Natural killer cell (primary cell): ENCODE data around the gene C1QL1. TPM values are rescaled to one million over a fixed set of nuclear protein-coding genes. Genes with fewer than 3 reads are reported as not detected.

Experiments used
- ATAC-seq, 3 donors: fragments of 150-1000 bp in 2 of 3; fragments of 200-7000 bp in 1 of 3; cut with Tn5 transposase; 1 replicate in 1 of 3; 2 replicates in 2 of 3; pipeline ENCODE4 v1.10.0; 2021; ENCODE audit warnings: mild to moderate bottlenecking in 2 of 3, moderate library complexity in 2 of 3
- DNase-seq, 2 donors: peaks; one replicate each; pipeline versions ENCODE4 v3.0.0 to v3.0.0-alpha.2; 2013 to 2021; ENCODE audit warnings: mixed read lengths in 1 of 2
- H3K27ac ChIP-seq: one replicate; pipeline ENCODE4 v1.5.1; 2013; ENCODE audit warnings: mild to moderate bottlenecking, low read length
- H3K27me3 ChIP-seq: one replicate; pipeline ENCODE4 v1.6.1; 2013; ENCODE audit warnings: low read length; ENCODE audit not compliant: control insufficient read depth, insufficient read depth
- H3K36me3 ChIP-seq: one replicate; pipeline ENCODE4 v1.6.1; 2013; ENCODE audit warnings: low read length; ENCODE audit not compliant: control insufficient read depth, insufficient read depth
- H3K4me1 ChIP-seq: one replicate; pipeline ENCODE4 v1.6.1; 2013; ENCODE audit warnings: low read length; ENCODE audit not compliant: control insufficient read depth, insufficient read depth
- H3K4me3 ChIP-seq: one replicate; pipeline ENCODE4 v1.5.1; 2013; ENCODE audit warnings: low read length
- H3K9me3 ChIP-seq: one replicate; pipeline ENCODE4 v1.6.1; 2013; ENCODE audit warnings: low read length; ENCODE audit not compliant: control insufficient read depth, insufficient read depth
- H3K27ac Mint-ChIP-seq, 2 donors: one replicate each; pipeline ENCODE4 v1.8.0; 2022; ENCODE audit warnings: mild to moderate bottlenecking in 2 of 2, mixed read lengths in 2 of 2, moderate library complexity in 1 of 2
- H3K27me3 Mint-ChIP-seq, 2 donors: one replicate each; pipeline ENCODE4 v1.8.0; 2022; ENCODE audit warnings: low read depth in 2 of 2, mixed read lengths in 2 of 2
- H3K36me3 Mint-ChIP-seq: one replicate; pipeline ENCODE4 v1.8.0; 2022; ENCODE audit warnings: mixed read lengths
- H3K4me1 Mint-ChIP-seq, 2 donors: one replicate each; pipeline ENCODE4 v1.8.0; 2022; ENCODE audit warnings: mixed read lengths in 2 of 2
- H3K4me3 Mint-ChIP-seq: one replicate; pipeline ENCODE4 v1.8.0; 2022; ENCODE audit warnings: mild to moderate bottlenecking, moderate library complexity, mixed read lengths
- H3K9me3 Mint-ChIP-seq, 2 donors: one replicate each; pipeline ENCODE4 v1.8.0; 2022; ENCODE audit warnings: mixed read lengths in 2 of 2
- WGBS: methylation state at CpG from one replicate; pipeline ENCODE4 v1.1.7; 2013; ENCODE audit warnings: missing lambda C conversion rate; ENCODE audit not compliant: insufficient coverage; 5-methylcytosine and 5-hydroxymethylcytosine counted together
- intact Hi-C: fragments of 100-400 bp; cut with micrococcal nuclease; formaldehyde crosslinking; loops from one replicate; pipeline ENCODE4 v1.14.2; 2022
- total RNA-seq, 4 donors: library from RNA; stranded (reverse); fragments of 120-200 nt in 1 of 4; gene quantifications; one replicate each; pipeline versions ENCODE4 v1.2.3 to v1.2.4, GENCODE V29; 2013 to 2022
- TF ChIP-seq, protein P1 (sequence below): fragments of 200-600 bp; IDR thresholded peaks from one replicate; pipeline ENCODE4 v1.8.0; 2022; ENCODE audit warnings: antibody characterized with exemption

Gene C1QL1
- total RNA-seq, 3 donors from 2014 or later (not counting 1 experiment from before 2014, with no cell fraction given) = not detected

DNA sequence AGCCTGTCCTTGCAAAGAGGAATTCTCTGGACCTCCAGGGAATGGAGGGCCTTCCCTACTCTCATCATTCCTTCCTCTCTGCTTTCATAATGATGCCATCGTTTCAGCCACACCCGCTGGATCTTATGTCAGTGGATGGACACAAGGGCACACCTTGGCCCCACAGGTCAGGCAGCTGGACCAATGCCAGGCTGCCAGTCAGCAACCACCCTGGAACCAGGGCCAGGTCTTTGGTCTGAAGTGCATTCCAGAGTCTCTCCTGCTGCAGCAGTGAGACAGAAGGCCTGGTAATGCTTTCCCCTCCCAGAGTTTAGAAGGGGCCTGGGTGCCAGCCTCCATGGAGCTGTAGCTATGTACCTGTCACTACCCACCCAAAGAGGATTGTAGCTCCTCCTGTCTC, 7.4 kb downstream of the C1QL1 start:
- Histone ChIP-seq H3K9me3 (peaks cover under 1% of the 10 kb centered on the region), H3K27me3 (peaks cover 29% of the 10 kb centered on the region), H3K27ac (no peak overlapping the region), H3K36me3 (no peaks in the 10 kb centered on the region), H3K4me3 (no peak overlapping the region), H3K4me1 (peaks cover 4% of the 10 kb centered on the region)
- peaks cover 0 to 5% of the 10 kb centered on the region in 2 donors for H3K4me1 Mint-ChIP-seq
- DNase-seq (no peak), ATAC-seq (no peak)
- H3K27ac Mint-ChIP-seq = no peak overlapping the region
- WGBS = 96% methylated on average over 2 of the region's 2 CpGs
- TF ChIP-seq, protein P1, sequence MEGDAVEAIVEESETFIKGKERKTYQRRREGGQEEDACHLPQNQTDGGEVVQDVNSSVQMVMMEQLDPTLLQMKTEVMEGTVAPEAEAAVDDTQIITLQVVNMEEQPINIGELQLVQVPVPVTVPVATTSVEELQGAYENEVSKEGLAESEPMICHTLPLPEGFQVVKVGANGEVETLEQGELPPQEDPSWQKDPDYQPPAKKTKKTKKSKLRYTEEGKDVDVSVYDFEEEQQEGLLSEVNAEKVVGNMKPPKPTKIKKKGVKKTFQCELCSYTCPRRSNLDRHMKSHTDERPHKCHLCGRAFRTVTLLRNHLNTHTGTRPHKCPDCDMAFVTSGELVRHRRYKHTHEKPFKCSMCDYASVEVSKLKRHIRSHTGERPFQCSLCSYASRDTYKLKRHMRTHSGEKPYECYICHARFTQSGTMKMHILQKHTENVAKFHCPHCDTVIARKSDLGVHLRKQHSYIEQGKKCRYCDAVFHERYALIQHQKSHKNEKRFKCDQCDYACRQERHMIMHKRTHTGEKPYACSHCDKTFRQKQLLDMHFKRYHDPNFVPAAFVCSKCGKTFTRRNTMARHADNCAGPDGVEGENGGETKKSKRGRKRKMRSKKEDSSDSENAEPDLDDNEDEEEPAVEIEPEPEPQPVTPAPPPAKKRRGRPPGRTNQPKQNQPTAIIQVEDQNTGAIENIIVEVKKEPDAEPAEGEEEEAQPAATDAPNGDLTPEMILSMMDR = no peak
- H3K27me3 Mint-ChIP-seq = peaks cover 46 to 48% of the 10 kb centered on the region in 2 donors
- no peaks in the 10 kb centered on the region for H3K36me3 Mint-ChIP-seq
- intact Hi-C loops = no loop called here
- H3K9me3 Mint-ChIP-seq = no peaks in the 10 kb centered on the region
- H3K4me3 Mint-ChIP-seq = no peak overlapping the region

DNA sequence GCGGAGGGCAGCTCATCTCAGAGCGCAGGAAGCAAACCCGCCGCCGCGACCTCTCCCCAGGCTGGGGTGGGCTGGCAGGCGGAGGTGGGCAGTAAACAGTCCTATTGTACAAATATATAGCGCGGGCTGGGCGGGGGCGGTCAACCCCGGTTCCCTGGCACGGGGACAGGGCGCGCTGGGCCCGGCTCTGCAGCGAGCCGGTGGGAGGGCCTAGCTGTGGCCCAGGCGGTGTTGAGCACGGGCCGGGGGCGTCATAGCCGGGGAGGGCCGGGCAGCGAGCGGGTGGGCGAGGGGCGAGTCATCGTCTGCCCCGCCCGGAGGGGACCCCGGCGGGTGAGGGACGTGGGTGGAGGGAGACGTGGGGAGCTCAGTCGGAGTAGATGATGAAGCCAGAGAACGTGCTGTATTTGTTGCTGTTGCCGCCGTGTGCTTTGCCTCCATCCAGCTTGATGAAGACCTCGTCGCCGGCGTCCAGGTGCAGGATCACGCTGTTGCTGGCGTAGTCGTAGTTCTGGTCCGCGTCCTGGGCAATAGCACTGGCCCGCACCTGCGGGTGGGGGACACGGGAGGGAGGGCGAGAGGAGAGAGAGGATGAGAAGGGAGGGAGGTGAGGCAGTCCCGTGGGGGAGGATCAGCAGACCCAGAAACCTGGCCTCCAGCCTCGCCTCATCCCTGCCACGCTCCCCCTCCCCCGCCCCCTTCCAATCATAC, 8.1 kb downstream of the C1QL1 start:
- Histone ChIP-seq H3K27me3 (peaks cover 23% of the 10 kb centered on the region), H3K4me3 (no peak overlapping the region), H3K4me1 (peaks cover 4% of the 10 kb centered on the region), H3K27ac (no peak overlapping the region), H3K9me3 (no peaks in the 10 kb centered on the region), H3K36me3 (no peaks in the 10 kb centered on the region)
- Mint-ChIP-seq H3K4me3 (no peak overlapping the region), H3K9me3 (no peaks in the 10 kb centered on the region), H3K27me3 (peaks cover 42 to 48% of the 10 kb centered on the region in 2 donors), H3K4me1 (peaks cover 0 to 3% of the 10 kb centered on the region in 2 donors), H3K36me3 (no peaks in the 10 kb centered on the region), H3K27ac (no peak overlapping the region)
- peak in 1 of 2 donors; percentile 27 for DNase-seq
- intact Hi-C loops = no loop called here
- WGBS = 6% methylated on average over 51 of the region's 56 CpGs
- ATAC-seq = no peak
- TF ChIP-seq, protein P1 = no peak

DNA sequence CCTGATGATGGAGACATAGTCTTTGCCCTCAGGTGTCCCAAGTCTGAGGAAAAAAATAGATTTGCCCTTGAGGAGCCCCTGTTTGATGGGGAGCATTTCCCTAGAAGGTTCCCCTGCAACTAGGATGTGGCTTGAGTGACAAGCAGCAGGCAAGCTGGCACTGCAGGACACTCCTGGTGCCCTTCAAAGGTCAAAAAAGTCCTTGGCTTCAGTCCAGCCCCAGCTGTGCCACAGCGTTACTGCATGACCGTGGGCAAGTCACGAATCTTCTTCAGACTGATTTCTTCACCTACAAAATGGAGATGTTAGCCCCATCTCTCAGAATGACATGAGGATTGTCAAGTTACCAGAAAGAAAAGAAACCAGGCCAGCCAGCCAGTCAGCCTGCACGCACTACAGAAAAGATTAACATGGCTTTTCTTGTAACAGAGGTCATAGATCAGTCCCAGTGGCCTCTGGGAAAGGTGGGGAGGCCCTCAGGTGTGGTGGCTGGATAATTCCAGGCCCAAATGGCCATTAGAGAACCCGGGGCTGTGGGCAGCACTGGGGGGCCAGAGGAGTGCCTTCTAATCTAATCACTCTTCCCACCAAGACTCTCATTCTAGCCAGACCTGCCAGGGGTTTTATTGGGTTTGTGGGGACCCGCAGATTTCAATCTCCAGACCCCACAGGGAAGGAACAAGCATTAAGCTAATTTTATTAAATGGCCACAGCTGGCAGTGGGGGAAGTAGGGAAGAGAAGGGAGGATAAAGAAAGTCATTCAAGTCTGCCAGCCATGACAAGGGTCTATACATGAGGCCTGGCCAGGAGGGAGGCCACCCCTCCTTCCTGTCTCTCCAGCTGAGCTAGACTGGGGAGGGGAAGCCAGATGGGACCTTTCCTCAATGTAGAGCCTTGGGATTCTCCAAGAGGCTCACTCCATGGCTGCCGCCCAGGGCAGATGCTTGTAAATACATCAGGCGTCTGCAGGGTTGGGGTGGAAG, 10.8 kb downstream of the C1QL1 start:
- H3K9me3 ChIP-seq = no peaks in the 10 kb centered on the region
- peaks cover 4% of the 10 kb centered on the region for H3K4me1 ChIP-seq
- DNase-seq = no peak
- no peak overlapping the region for H3K27ac Mint-ChIP-seq
- H3K36me3 ChIP-seq = no peaks in the 10 kb centered on the region
- TF ChIP-seq, protein P1 = no peak
- no peaks in the 10 kb centered on the region for H3K36me3 Mint-ChIP-seq
- no peak overlapping the region for H3K4me3 ChIP-seq
- no peak overlapping the region for H3K27ac ChIP-seq
- no peak overlapping the region for H3K4me3 Mint-ChIP-seq
- no peak for ATAC-seq
- H3K9me3 Mint-ChIP-seq = no peaks in the 10 kb centered on the region
- no peaks in the 10 kb centered on the region for H3K4me1 Mint-ChIP-seq
- 90% methylated on average over 7 of the region's 8 CpGs for WGBS
- H3K27me3 Mint-ChIP-seq = peaks cover 31 to 34% of the 10 kb centered on the region in 2 donors
- peaks cover 19% of the 10 kb centered on the region for H3K27me3 ChIP-seq
- intact Hi-C loops = no loop called here
